NCI-H524 (cell line): ENCODE results near the gene GRIA4.
"Not testable (repeated sequence)": the region's sequence is repeated elsewhere in the genome, so short reads cannot be mapped to it uniquely, and the experiment has no call there.

ENCODE experiments used
- DNase-seq, 2 experiments: peaks; one replicate each; lab custom pipeline; 2025; lab: John Stamatoyannopoulos, UW

GRIA4 gene

DNA sequence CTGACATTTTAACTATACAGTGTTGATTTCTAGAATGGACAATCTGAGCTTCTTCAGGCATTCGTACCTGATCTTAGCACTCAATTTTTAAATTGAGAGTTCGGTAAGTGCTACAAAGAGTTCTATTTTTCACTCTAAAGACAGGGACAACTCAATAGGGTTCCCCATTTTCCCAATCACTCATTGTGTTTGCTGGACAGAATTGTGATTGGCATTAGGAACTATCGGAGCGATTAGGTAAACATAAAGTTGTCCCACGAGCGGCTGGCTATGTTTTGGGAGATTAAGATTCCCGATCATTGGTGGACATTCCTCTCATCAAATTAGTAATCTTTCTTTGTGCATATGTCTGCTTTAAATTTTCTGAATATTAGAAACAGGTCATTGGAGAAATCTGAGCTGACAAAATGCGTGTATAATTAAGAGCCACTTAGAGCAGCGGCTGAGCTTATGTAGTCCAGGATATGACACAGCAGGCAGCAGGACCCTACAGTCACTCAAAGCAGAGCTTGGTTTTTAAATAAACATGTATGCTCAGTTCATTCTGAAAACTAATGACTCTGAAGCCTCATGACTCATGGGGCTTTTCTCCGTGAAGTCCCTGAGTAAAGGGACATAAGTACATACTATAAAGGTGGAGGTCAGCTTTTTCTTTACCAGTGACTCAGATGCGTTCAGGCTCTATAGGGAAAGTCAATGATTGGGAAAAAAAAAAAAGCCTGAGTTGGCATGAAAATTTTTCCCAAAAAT lies 109.4 kb downstream of the GRIA4 start:
- DNase-seq: peak; percentile 28 to 73

DNA sequence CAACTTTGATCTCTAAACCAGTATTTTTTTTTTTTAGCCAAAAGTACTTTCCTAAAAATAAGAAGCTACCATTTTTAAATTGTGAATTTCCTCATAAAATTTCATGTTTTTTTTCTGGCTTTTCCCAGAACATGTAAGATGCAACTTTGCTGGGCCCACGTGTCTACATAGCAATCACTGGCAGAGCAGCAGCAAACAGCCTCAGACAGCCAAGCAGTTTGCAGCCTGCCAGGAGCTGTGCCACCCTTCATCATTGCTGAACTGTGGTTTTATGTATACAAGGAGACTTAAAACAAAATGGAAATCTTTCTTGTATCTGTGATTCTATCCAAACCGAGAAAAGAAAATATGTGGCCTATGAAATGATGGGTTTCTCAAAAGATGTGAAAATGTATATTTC lies 110.2 kb downstream of the GRIA4 start:
- DNase-seq: no peak

DNA sequence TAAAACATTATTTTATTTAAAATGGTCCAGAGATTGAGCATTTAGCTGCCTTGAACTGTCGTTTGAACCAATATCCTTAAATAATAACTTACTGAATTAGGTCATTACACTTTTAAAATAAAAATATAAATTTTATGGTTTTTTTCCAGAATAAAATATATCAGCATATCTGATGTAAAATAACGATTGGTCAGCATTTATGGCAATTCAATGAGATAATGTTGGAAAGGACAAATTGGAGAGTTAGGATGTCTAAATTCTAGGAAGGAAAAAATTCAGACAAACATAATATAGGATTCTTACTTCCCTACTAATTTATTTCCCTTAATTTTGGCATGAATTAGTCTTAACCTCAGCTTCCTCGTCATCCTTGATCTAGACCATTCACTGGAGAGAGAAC lies 113.4 kb downstream of the GRIA4 start:
- DNase-seq: no peak

DNA sequence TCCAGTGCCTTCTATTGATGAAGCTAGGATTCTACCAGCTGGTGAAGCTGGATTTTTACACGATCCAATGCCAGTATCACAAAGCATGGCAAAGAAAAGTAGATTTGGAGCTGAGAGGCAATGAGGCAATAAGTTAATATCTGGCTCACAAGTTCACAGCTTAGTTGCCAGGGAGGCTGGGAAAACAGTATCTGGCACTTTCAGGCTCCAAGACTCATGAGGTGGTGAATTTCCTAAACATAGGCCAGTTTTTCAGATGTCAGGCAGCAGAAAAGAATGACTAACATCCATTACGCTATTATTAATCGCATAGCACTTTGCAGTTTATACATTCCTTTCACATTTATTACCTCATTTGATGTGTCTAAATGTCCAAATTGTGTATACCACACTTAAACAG lies 122.7 kb downstream of the GRIA4 start:
- DNase-seq: no peak

DNA sequence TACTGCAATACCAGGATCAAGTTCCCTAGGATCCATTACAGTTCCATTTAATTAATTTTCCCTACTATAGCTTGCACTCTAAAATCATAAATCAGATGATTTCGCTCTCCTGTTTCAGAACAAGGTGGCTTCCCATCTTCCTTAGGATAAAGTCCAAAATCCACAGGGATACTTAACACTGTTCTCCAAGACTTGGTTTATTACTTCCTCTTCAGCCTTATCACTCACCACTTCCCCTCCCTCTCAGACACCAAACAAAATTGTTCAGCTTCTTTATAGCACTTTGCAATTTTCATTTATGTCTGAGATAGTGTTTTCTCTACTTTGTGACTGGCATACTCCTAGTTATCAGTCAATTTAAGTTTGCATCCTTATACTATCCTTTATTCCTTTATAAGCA lies 124.6 kb downstream of the GRIA4 start:
- no peak for DNase-seq

DNA sequence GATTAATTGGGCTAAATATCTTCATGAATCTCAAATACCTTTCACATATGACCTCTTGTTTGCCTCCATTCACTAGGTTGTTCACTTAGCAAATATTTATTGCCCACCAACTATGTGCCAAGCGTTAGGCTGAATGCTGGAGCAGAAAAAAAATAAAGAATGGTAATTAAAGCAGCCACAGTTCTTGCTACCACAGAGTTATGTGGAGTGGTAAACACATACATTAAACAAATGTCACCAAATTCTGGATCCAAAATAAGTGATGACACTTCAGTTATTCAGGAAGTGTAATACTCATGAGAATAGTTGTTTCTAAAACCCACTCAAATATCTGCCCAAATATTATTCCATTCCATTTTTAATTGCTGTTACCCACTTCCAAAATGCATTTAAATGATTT lies 128.4 kb downstream of the GRIA4 start:
- DNase-seq: no peak

DNA sequence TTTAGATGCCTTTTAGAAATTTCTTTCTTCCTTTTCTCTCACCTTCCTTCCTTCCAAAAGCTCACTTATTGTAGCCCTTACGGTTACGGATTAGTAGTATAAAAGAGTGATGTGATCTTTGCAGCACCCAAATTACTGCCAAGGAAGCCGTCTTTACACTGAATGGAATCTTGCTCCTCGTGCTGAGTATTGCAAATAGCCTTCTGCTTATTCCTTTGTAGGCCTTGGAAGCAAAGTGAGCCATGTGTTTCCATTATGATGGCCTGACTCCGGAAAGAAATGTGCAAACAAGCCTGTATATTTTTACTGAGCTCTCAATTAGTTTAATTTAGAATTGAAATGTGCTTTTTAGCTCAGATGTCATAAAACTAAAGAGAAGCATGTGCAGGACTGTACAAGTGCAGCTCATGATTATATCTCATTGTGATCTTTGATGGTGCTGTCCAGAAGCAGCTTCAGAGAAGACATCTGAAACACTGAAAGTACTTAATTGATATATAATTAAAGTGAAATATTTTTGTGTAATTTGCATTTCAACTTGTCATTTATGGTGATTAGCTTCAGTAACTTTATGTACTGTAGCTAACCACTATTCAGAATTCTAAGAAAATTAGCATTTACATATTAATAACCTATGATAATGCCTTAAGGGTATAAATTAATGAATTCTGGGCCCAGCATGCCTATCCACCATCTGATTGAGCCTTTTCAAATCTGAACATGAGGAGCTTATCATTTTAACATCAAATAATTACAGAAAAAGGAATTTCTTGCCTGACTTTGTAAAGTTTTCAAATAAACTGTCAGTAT lies 129.3 kb downstream of the GRIA4 start:
- no peak for DNase-seq

DNA sequence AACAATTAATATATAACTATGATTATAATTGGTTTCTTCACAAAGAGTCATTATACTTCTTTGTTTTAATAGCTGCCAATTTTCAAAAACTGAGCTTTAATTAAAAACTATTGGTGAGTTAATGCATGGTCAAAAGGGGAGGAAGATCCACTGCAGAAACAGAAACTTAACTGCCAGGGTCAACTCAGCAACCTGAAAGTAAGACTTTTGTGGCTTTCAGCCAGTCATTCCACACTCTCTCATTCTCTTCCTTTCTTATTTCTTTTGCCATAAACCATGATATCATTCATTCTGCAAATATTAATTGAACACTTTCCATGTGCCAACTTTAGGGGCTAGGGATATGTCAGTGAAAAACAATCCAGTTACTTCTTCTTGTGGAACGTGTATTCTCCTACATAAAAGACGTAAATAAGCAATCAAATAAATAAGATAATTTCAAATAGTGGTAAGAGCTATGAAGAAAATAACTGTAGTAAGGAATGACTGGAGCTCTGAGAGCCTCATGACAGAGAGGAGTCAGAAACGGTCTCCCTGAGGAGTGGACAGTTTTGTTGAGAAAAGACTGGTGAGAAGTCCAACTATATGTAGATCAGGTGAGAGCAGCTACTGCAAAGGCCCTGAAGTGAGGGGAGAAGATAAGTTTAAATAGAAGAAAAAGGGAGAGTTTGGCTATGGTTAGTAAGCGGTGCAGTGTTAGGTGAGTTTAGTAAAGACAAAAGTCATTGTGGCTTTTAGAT lies 130.5 kb downstream of the GRIA4 start:
- no peak for DNase-seq

DNA sequence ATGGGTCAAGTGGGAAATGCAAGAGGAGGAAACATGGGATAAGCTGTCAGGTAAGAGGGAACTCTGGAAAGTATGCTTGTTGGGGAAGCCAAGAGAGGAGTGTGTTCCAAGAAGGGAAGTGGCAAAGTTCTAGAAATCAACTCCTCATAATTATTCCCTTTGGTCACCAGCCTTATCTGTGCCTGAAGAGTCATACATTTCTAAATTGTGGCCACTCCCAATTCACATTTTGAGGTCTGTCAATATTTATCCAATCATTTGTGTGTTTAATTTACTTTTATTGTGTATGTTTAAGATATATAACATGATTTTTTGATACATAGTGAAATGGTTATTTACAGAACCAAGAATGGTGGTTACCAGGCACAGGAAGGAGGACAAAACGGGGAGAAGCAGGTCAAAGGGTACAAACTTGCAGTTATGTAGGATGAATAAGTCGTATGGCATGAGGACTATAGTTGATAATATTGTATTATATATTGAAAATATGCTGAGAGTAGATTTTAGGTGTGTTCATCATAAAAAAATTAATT lies 131.7 kb downstream of the GRIA4 start:
- no peak for DNase-seq

DNA sequence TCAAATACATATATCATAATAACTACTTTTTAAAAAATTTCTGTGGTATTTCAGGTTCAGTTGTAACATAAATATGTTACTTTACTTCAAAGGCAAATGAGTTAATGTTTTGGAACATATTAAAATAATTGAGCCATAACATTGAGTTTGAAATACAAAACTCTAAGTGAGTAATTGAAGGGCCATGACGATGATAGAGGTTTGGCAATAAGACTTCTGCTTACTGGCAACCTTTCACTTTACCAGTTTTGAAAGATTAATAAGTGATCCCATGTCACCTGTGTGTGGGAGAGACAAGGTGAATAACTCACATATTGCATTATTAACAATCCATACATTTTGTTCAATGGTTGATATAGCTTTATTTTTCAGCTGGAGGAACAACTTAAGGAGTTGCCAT lies 144.4 kb downstream of the GRIA4 start:
- no peak for DNase-seq

DNA sequence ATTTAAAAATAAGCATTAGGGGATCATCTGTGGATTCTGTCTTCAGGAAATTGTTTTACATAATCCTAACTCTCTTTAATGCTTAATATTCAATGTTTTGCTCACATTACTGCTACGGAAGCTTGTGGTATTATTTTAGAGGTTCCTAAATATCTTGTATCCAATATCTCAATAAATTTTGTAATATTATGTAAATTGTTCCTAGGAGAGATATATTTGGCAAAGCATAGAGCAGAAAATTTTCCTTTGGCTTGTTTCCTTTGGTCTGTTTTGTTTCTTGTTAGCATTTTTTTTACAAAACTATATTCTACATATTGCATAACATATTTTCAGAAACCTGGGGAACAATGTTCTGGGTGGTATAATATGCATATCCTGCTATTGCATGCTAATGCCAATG lies 144.8 kb downstream of the GRIA4 start:
- no peak for DNase-seq

DNA sequence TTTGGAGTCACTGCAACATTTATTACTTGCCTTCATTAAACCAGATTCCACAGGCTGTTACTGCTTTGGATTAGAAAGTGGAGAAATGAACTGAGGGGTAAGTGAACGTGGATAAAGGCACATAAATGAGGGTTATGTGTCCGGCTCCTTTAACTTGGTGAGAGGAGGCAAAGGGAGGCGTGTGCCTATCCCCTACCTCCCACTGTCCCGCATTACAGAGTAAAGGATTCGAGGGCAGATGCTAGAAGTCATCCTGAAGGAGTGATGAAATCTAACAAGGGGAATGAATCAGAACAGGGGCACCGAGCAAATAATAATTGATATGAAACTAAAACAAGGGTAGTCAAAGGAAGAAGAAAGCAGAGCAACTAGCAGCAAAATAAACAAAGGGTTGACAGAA lies 147.2 kb downstream of the GRIA4 start:
- DNase-seq: no peak

DNA sequence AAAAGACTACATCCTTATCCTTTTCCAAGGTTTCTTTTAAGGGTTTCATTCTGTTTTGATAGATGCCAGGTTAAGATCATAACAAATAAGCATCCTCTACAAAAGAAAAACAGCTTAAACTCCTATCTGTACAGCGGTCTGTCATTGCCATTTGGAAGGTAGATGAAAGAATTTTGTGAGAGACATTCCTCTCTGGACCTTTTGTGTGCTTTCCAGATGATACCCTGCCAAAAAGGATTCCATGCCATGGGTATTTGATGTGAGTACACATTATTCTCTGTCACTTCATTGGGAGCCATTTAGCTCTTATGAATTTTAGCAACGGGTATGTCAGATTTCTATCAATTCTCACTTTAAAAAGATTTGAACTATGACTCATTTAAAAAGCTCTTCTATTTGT lies 153.7 kb downstream of the GRIA4 start:
- no peak for DNase-seq

DNA sequence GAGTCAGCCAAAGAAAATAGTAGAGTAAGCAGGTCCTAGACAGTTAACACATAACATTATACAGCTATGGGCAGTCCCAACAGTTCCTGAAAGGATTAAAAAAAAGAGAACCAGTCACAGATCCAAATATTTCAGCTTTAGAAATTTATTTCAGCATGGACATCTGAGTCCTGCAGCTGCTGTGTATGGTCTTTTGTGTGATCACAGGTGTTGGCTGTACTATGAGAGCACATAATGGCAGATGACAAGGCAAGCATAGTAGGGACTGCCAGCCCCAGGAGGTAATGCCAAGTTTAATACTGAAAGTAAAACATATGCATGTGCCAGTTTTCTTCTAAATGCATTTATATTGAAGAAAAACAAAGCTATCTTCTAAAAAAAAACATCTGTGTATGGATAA lies 158.1 kb downstream of the GRIA4 start:
- no peak for DNase-seq

DNA sequence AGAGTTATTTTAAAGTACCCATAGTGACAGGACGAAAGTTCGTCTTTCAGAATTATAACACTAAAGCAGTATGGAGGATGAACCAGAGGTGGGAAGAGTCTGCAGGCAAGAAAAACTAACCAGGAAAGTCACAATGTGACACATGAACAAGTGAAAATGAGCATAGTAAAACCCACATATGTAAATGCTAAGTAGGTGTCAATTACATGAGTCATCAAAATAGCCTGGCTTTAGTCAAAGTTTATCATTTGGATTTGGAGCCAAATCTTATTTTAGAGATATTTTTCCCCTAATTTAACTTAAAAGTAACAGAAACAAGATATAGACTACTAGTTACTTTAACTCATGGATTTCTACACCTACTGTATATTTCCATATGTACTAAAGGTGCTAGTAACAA lies 159.8 kb downstream of the GRIA4 start:
- no peak for DNase-seq

DNA sequence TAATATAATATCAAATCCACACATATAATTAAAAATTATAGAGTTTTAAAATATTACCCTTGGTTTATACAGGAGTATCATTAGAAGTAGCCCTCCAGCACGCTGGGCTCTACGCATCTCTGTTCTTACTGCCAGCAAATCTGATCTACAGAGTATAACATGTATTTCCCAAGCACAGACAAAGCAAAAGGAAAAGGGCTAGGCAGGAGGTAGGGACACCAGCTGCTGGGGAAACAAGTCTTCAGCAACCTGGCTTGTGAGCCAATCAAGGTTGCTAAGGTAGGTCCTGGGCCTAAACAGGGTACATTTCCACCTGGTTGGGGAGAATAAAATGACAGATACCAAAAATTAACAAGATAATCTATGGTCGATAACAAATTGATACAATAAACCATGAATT lies 163.6 kb downstream of the GRIA4 start:
- DNase-seq: not testable (repeated sequence)

DNA sequence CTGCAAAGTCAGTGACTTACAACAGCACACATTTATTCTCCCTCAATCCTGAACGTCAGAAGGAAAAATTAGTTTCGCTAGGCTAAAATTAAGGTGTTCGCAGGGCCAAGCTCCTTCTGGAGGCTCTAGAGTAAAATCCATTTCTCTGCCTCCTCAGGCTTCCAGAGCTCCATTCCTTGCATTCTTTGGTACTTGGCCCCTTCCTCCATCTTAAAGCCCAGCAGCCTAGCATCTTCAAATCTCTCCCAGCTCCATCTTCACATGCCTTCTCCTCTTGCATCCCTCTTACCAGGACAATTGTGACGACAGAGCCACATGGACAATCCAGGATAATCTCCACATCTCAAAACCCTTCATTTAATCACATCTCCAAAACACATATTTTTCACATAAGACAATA lies 165.0 kb downstream of the GRIA4 start:
- no peak for DNase-seq

DNA sequence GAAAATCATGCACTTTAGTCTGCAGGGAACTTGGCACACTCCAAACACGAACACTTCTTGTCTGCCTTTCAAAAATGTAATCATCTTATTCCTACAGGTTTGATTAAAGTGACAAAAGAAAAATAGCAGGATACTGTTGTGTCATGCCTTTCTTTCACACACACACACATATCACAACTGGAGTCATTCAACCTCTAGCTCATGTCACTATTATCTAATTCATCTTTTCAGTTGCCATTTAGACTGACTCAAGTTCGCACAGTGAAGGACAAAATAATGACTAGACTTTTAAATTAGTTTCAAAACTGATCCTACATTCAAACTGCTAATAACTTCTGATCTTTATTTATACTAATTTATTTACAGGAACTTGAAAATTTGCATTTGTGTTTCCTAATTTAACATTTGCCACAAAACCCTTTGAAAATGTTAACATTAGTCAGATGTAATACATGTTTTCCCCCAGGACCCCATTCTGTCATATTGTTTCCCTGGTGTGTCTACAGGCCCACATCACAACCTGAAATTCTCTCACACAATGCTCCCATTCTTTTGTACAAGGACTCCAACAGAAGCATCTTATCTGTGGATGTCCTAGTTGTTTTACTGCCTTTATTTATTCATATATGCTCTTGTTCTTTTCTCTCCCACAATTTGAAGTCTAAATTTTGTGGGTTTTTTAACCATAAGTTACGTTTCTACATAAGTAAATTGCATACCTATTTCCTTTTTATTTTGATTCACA lies 171.1 kb downstream of the GRIA4 start:
- no peak for DNase-seq

DNA sequence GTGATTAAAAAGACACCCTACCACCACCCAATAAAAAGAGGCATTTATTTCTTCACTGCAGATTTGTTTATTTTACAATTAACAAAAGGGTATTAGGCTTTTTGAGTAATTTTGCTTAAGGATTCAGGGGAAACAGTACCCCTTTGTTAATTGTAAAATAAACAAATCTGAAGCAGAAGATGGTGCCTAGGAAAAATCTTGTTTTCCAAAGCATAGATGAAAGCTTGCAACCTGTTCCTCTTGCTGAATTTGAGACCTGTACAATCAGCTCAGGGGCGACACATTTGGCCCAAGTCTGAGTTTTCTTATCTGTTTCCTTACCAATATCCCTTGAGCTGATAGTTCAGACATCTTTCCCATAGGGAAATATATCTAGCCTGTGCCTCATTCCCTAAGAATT lies 171.9 kb downstream of the GRIA4 start:
- DNase-seq: no peak

DNA sequence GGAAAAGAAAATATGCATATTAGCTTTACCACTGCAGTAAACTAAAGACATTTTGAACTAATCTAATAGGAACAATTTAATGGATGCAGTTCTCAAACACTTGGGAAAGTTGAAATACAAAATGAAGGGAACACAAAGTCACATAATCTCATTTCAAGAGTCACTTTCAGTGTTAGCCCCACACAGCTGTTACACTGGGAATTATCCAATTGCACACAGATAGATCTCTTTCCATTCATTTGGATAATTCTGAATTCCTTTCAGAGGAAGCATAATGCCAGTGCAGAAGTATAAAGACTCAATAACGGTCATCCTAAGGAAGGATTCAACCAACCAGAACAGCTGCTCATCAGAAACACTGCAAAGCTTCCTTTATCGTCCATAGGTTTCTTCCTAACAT lies 173.3 kb downstream of the GRIA4 start:
- peak in 1 of 2 experiments; percentile 51 for DNase-seq

DNA sequence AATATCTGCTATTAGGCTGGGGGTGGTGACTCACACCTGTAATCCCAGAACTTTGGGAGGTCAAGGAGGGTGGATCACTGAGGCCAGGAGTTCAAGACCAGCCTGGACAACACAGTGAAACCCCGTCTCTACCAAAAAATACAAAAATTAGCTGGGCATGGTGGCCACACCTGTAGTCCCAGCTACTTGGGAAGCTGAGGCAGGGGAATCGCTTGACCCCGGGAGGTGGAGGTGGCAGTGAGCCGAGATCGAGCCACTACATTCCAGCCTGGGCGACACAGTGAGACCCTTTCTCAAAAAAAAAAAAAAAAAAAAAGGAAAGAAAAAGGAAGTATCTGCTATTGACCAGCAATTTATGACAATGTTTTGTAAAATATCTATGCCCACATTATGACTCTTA lies 176.0 kb downstream of the GRIA4 start:
- not testable (repeated sequence) for DNase-seq

DNA sequence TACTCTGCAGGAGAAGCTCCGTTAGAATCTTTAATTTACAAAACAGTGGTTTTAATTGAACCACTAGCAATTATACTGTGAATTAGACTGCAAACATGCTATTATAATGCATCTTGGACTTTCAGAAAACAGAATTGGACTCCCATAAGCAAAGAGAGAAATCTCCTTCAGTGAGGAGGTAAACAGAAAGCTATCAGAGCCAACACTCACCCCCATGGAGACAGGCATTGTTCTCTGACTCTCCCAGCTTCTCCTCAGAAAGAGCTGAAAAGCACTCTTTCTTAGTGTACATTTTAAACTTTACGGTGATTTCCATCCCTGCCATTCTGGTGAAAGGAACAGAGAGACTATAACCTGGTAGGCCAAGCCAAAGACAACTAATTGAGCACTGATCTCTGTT lies 176.9 kb downstream of the GRIA4 start:
- DNase-seq: no peak
